DOHH2 (cell line): ENCODE data around the gene RECQL.

Experiments
- CTCF ChIP-seq: fragments of 200-600 bp; sonication (generic); IDR thresholded peaks from one replicate; pipeline ENCODE4 v1.5.1; 2014; ENCODE audit warnings: antibody characterized with exemption, mild to moderate bottlenecking, low read depth, low read length; ENCODE audit not compliant: poor library complexity, severe bottlenecking
- EZH2phosphoT487 ChIP-seq: fragments of 200-600 bp; sonication (generic); IDR thresholded peaks from 2 replicates; pipeline ENCODE4 v1.6.1; 2017; ENCODE audit warnings: borderline replicate concordance, mild to moderate bottlenecking, antibody characterized with exemption, low read length, moderate library complexity, mixed read lengths

GRCh38 chr12:21471294-21471693, 30.1 kb downstream of the RECQL start:
- no peak for TF ChIP-seq CTCF
- TF ChIP-seq EZH2phosphoT487 = no peak
